Measurements from ENCODE around the gene SERPINA5.

DNA sequence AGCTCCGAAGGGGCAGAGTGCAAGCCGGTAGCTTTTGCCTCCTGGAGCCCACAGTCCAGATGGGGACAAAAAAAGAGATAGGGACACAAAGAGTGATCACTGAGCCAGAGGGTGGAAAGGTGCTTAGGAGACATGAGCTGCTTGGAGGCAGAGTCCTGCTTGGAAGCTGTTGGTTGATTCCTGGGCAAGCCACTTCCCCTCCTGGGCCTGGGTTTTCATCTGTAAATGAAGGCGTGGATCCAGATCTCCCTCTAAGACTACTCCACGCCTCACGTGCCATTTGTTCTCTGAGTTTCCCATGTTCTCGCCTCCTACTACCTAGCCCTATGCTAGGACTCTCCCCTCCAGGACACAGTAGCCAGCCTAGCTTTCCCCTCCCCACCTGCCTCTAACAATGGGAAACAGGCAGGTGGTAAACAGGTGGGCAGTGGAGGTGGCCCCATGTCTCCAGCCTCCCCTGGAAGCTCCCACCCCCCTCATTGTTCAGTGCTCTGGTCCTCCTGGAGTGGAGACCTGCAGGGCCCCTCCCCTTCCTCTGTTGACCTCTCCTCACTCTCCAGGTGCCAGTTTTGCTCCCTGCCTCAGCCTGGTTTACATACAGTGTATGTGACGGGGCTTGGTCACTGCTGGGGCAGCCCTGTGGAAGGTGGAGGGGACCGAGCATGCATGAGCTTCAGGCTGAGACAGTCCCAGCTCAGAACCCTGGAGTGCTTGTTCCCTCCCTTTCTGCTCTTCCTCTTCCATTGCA is 34.8 kb downstream of the SERPINA5 start:
- TF ChIP-seq, protein P1, sequence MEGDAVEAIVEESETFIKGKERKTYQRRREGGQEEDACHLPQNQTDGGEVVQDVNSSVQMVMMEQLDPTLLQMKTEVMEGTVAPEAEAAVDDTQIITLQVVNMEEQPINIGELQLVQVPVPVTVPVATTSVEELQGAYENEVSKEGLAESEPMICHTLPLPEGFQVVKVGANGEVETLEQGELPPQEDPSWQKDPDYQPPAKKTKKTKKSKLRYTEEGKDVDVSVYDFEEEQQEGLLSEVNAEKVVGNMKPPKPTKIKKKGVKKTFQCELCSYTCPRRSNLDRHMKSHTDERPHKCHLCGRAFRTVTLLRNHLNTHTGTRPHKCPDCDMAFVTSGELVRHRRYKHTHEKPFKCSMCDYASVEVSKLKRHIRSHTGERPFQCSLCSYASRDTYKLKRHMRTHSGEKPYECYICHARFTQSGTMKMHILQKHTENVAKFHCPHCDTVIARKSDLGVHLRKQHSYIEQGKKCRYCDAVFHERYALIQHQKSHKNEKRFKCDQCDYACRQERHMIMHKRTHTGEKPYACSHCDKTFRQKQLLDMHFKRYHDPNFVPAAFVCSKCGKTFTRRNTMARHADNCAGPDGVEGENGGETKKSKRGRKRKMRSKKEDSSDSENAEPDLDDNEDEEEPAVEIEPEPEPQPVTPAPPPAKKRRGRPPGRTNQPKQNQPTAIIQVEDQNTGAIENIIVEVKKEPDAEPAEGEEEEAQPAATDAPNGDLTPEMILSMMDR (IDR thresholded peaks at IDR 0.05 in 8 of 11, conservative IDR thresholded peaks at IDR 0.05 in 3 of 11): no peak
- TF ChIP-seq POLR2A (IDR thresholded peaks at IDR 0.05) (no peak), POLR2AphosphoS5 (IDR thresholded peaks at IDR 0.05) (no peak)
